ENCODE results near the gene CEP104. TPM values are rescaled to one million over a fixed set of nuclear protein-coding genes. Genes with fewer than 3 reads are reported as not detected.

Gene CEP104
- total RNA-seq, 4 donors from 2014 or later, result 27.9 to 76.0 (median 33.9) TPM

GRCh38 chr1:3837200-3837599, 19.8 kb downstream of the CEP104 start:
- TF ChIP-seq, protein P1, sequence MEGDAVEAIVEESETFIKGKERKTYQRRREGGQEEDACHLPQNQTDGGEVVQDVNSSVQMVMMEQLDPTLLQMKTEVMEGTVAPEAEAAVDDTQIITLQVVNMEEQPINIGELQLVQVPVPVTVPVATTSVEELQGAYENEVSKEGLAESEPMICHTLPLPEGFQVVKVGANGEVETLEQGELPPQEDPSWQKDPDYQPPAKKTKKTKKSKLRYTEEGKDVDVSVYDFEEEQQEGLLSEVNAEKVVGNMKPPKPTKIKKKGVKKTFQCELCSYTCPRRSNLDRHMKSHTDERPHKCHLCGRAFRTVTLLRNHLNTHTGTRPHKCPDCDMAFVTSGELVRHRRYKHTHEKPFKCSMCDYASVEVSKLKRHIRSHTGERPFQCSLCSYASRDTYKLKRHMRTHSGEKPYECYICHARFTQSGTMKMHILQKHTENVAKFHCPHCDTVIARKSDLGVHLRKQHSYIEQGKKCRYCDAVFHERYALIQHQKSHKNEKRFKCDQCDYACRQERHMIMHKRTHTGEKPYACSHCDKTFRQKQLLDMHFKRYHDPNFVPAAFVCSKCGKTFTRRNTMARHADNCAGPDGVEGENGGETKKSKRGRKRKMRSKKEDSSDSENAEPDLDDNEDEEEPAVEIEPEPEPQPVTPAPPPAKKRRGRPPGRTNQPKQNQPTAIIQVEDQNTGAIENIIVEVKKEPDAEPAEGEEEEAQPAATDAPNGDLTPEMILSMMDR (IDR thresholded peaks at IDR 0.05; ENCODE audit: low read depth), result no peak

DNA sequence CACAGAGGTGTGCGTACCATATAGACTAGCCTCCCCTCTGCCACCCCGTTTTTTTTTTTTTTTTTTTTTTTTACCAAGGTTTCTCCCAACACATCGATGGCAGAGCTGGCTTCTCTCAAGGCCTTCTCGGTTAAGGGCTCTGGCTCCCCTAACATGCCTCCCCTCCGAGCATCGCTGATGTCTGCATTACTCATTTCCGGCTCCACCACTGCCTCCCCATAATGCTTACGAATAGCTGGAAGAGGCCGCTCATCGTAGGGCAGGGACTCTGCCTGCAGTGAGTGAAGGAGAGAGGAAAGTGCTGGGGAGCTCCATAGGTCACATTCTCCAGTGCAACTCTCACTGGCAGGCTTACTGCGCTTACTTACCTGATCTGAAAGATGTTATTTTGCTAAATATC, 20.6 kb downstream of the CEP104 start:
- TF ChIP-seq, protein P1 (IDR thresholded peaks at IDR 0.05; ENCODE audit: low read depth), result no peak

DNA sequence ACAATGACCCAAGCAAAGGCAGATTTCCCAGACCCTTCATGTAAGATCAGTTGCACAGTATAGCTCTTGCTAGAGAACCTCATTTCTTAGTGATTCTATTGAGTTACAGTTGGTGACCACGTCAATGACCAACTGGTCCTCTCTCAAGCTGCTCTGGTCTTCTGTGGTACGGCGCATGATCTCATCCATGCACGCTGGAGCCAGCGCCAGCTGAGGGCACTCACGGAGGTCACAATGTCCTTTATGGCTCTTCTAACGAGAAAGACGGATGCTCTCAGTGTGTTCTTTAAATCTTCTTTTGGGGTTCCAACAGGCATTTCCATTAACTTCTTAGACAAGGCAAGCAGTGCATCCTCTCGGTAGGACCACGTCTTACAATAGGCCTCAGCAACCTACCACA, 22.3 kb downstream of the CEP104 start:
- TF ChIP-seq, protein P1 (IDR thresholded peaks at IDR 0.05; ENCODE audit: low read depth), result no peak

DNA sequence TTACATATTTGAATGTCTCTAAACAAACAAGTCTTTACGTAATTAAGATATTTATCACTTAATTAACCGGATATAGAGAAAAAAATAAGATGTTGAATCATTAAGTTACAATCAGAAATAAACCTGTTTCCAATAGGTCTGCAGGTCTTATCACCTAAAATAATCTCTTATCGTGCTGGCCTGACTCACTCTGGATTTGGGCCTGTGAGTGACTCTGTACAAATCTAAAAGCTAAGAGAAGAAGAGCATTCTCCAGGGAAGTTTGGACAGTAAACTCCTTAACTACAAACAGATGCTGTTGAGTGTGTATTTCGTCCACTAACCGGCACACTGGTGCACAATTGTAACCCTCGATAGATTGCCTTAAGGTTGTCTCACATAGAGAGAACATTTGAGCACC, 25.3 kb downstream of the CEP104 start:
- TF ChIP-seq, protein P1 (IDR thresholded peaks at IDR 0.05; ENCODE audit: low read depth), result no peak

- TF ChIP-seq, protein P1 (IDR thresholded peaks at IDR 0.05; ENCODE audit: low read depth), result no peak
Measured at GRCh38 chr1:3828391-3828790, 28.6 kb downstream of the CEP104 start.

DNA sequence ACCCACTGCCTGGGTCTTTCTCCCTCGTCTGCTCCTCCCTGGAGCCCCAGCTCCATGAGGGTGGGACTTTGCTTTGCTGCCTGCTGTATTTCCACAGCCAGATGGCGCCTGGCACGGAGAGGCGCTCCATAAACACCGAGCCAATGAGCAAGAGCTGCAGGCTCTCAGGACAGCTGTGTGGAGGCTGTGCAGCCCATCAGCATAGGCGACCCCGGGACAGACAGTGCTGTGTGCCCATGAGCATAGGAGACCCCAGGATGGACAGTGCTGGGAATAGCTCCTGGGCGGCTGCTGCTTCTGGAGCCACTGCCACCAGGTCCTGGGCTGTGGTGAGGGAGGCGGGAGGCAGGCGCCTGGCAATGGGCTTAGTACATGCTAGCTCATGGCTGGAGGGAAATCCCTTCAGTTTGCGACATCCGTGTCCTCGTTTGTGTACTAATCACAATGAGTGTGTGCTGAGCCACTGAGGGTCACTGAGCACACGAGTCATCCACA, 29.2 kb downstream of the CEP104 start:
- TF ChIP-seq, protein P1 (IDR thresholded peaks at IDR 0.05; ENCODE audit: low read depth), result no peak

- TF ChIP-seq, protein P1 (IDR thresholded peaks at IDR 0.05; ENCODE audit: low read depth), result no peak
Measured at GRCh38 chr1:3825356-3825755, 31.7 kb downstream of the CEP104 start.

All from subcutaneous adipose tissue (tissue), 4 donors.